LNCAP (cell line): Measurements from ENCODE around the gene GCLC.
A peak's percentile ranks its signal among the peaks of the same experiment; 100 is the strongest.

Experiments
- CTCF ChIP-seq: fragments of 450-650 bp; IDR thresholded peaks from 2 replicates; pipeline ENCODE4 v1.5.1; 2017; ENCODE audit warnings: mild to moderate bottlenecking

Gene GCLC

GRCh38 chr6:53494076-53494475 lies 50.8 kb downstream of the GCLC start:
- no peak for TF ChIP-seq CTCF

- no peak for TF ChIP-seq CTCF
These were observed 51.3 kb downstream of the GCLC start for GRCh38 chr6:53493635-53494025.

GRCh38 chr6:53492860-53493634 lies 51.9 kb downstream of the GCLC start:
- peak; percentile 64 for TF ChIP-seq CTCF

- no peak for TF ChIP-seq CTCF
These were observed 57.8 kb downstream of the GCLC start for GRCh38 chr6:53487080-53487479.

GRCh38 chr6:53486679-53487078 lies 58.2 kb downstream of the GCLC start:
- no peak for TF ChIP-seq CTCF

- TF ChIP-seq CTCF = peak; percentile 85
These were observed 60.2 kb downstream of the GCLC start for GRCh38 chr6:53484476-53485280.

GRCh38 chr6:53483423-53484353 lies 61.2 kb downstream of the GCLC start:
- TF ChIP-seq CTCF = no peak
